Uterus (tissue), 2 donors: ENCODE results near the gene SMAD6.

ENCODE experiments used
- CTCF ChIP-seq, 4 experiments: fragments of 200-600 bp in 2 of 4; fragments of 450-650 bp in 2 of 4; sonication (generic) in 2 of 4; IDR thresholded peaks; one replicate each; pipeline ENCODE4 v1.5.1; 2016 to 2019; ENCODE audit warnings: antibody characterized with exemption in 4 of 4, mild to moderate bottlenecking in 2 of 4, moderate library complexity in 1 of 4
- POLR2A ChIP-seq, 2 donors: fragments of 450-650 bp; IDR thresholded peaks; one replicate each; pipeline ENCODE4 v1.6.1; 2016; ENCODE audit warnings: antibody characterized with exemption in 2 of 2, mild to moderate bottlenecking in 1 of 2, moderate library complexity in 1 of 2

DNA sequence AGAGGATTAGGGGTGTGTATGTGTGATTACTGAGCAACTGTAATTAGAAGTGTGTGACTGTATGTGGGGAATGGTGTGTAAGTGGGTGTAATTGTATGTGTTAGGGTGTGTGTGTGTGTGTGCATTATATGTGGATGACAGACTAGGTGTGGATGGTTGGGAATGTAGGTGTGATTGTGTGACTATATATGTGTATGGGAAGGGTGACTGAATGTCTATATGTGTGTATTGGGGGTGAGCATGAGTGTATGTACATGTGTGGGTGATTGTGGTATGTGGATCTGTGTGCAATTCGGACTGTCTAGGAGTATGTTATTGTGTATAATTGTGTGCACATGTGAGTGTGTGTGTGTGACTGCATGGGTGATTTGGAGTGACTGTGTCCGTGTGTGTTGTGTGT, 43.2 kb upstream of the SMAD6 start:
- TF ChIP-seq CTCF (IDR thresholded peaks at IDR 0.05) (no peak), POLR2A (IDR thresholded peaks at IDR 0.05) (no peak)
